Measurements from ENCODE around the gene TMPRSS13.

The TMPRSS13 gene

GRCh38 chr11:117910941-117911655 is 18.1 kb downstream of the TMPRSS13 start:
- H3K4me3 ChIP-seq (replicated peaks; ENCODE audit: low read depth, low read length): no peak overlapping the region
- no peak for DNase-seq (ENCODE audit: extremely low read depth, insufficient read length)
- no peaks in the 10 kb centered on the region; the same call in 1 of the 2 replicates for H3K27me3 ChIP-seq (replicated peaks; ENCODE audit: control insufficient read depth, insufficient read depth, low read length)
- no peak for TF ChIP-seq CTCF (IDR thresholded peaks at IDR 0.05; ENCODE audit: insufficient read depth, low read length, poor library complexity, severe bottlenecking)
- no peaks in the 10 kb centered on the region for H3K36me3 ChIP-seq (ENCODE audit: control insufficient read depth, insufficient read depth, low read length)

- no peak overlapping the region for H3K4me3 ChIP-seq (replicated peaks; ENCODE audit: low read depth, low read length)
- TF ChIP-seq CTCF (IDR thresholded peaks at IDR 0.05; ENCODE audit: insufficient read depth, low read length, poor library complexity, severe bottlenecking): no peak
- H3K36me3 ChIP-seq (ENCODE audit: control insufficient read depth, insufficient read depth, low read length): no peaks in the 10 kb centered on the region
- DNase-seq (ENCODE audit: extremely low read depth, insufficient read length): no peak
- H3K27me3 ChIP-seq (replicated peaks; ENCODE audit: control insufficient read depth, insufficient read depth, low read length): no peaks in the 10 kb centered on the region; the same call in 1 of the 2 replicates
Measured at GRCh38 chr11:117910525-117910924, 18.7 kb downstream of the TMPRSS13 start.

GRCh38 chr11:117909611-117910382 is 19.4 kb downstream of the TMPRSS13 start:
- TF ChIP-seq CTCF (IDR thresholded peaks at IDR 0.05; ENCODE audit: insufficient read depth, low read length, poor library complexity, severe bottlenecking): no peak
- H3K4me3 ChIP-seq (replicated peaks; ENCODE audit: low read depth, low read length): no peak overlapping the region
- H3K36me3 ChIP-seq (ENCODE audit: control insufficient read depth, insufficient read depth, low read length): no peaks in the 10 kb centered on the region
- no peaks in the 10 kb centered on the region; the same call in 1 of the 2 replicates for H3K27me3 ChIP-seq (replicated peaks; ENCODE audit: control insufficient read depth, insufficient read depth, low read length)
- no peak for DNase-seq (ENCODE audit: extremely low read depth, insufficient read length)

- H3K4me3 ChIP-seq (replicated peaks; ENCODE audit: low read depth, low read length): no peak overlapping the region
- TF ChIP-seq CTCF (IDR thresholded peaks at IDR 0.05; ENCODE audit: insufficient read depth, low read length, poor library complexity, severe bottlenecking): no peak
- DNase-seq (ENCODE audit: extremely low read depth, insufficient read length): no peak
- no peaks in the 10 kb centered on the region; the same call in 1 of the 2 replicates for H3K27me3 ChIP-seq (replicated peaks; ENCODE audit: control insufficient read depth, insufficient read depth, low read length)
- H3K36me3 ChIP-seq (ENCODE audit: control insufficient read depth, insufficient read depth, low read length): no peaks in the 10 kb centered on the region
Measured at GRCh38 chr11:117908959-117909610, 20.1 kb downstream of the TMPRSS13 start.

GRCh38 chr11:117908109-117908895 is 20.9 kb downstream of the TMPRSS13 start:
- DNase-seq (ENCODE audit: extremely low read depth, insufficient read length): no peak

More at GRCh38 chr11:117908109-117908895, 20.9 kb downstream of the TMPRSS13 start:
- no peak for TF ChIP-seq CTCF (IDR thresholded peaks at IDR 0.05; ENCODE audit: insufficient read depth, low read length, poor library complexity, severe bottlenecking)
- Histone ChIP-seq H3K4me3 (replicated peaks; ENCODE audit: low read depth, low read length) (no peak overlapping the region), H3K27me3 (replicated peaks; ENCODE audit: control insufficient read depth, insufficient read depth, low read length) (no peaks in the 10 kb centered on the region), H3K36me3 (ENCODE audit: control insufficient read depth, insufficient read depth, low read length) (no peaks in the 10 kb centered on the region)
